Mucosa of descending colon (tissue), 3 donors: ENCODE measurements around the gene ZNF385B. TPM values are rescaled to one million over a fixed set of nuclear protein-coding genes. Genes with fewer than 3 reads are reported as not detected.
A peak's percentile ranks its signal among the peaks of the same experiment; 100 is the strongest.

ENCODE experiments used
- ATAC-seq: fragments of 200-7000 bp; cut with Tn5 transposase; one replicate; pipeline ENCODE4 v1.9.1; 2020; ENCODE audit warnings: mild to moderate bottlenecking, moderate library complexity
- DNase-seq, 3 donors: peaks; one replicate each; pipeline ENCODE4 v3.0.0-alpha.2; 2020
- H3K36me3 ChIP-seq: fragments of 200-600 bp; one replicate; pipeline ENCODE4 v1.8.0; 2021; ENCODE audit warnings: low read depth, mild to moderate bottlenecking
- H3K4me1 ChIP-seq: fragments of 200-600 bp; one replicate; pipeline ENCODE4 v1.8.0; 2021; ENCODE audit warnings: low read depth, mild to moderate bottlenecking
- H3K4me3 ChIP-seq: fragments of 200-600 bp; one replicate; pipeline ENCODE4 v1.8.0; 2021; ENCODE audit warnings: mild to moderate bottlenecking
- H3K9me3 ChIP-seq: fragments of 200-600 bp; one replicate; pipeline ENCODE4 v1.8.0; 2021; ENCODE audit warnings: mild to moderate bottlenecking
- intact Hi-C, 2 donors: fragments of 100-400 bp; cut with DNase I in 1 of 2; cut with micrococcal nuclease in 1 of 2; formaldehyde crosslinking; loops; one replicate each; pipeline versions ENCODE4 v1.11.0 to v1.11.1; 2022; cut with DNase I, micrococcal nuclease
- total RNA-seq, 3 donors: library from RNA; stranded (reverse); fragmentation: NEBNext Ultra II Directional in 2 of 3; extraction: Animal tissue kit (Norgen Biotek cat#: 25700) in 2 of 3; gene quantifications; one replicate each; pipeline versions ENCODE4 v1.2.1 to v1.2.4, GENCODE V29; 2021 to 2023
- TF ChIP-seq, protein P1 (sequence below): fragments of 200-600 bp; IDR thresholded peaks from one replicate; pipeline ENCODE4 v1.8.0; 2022; ENCODE audit warnings: antibody characterized with exemption, mild to moderate bottlenecking
- donor health status: DM: no; HTN: no; CAD: no; lungs with moderate emphysema.
- donor health status: DM: no; HTN: no; CAD: no.
- donor health status: DM: no; HTN: yes; CAD: no.

Gene ZNF385B
- total RNA-seq, 3 donors from 2014 or later = 1.2 to 2.2 (median 1.6) TPM

DNA sequence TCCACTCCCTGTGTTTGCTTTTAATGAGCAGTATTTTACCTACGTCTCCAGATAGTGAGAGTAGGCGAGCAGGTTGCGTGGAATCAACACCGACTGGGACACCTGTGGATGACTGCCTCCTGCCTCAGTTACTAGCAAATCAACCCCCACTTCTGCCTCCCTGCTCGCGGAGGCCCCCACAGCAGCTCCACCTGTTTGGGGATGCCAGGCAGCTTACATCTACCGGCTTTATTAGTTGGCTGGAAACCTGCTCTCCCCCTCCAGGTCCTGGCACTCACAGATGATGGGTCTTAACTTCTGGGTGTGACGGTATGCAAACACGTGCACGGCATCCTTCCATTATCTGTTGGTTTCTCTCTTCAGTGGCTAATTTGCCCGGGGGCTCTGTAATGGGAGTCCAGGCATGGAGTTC lies 432.3 kb downstream of the ZNF385B start:
- ATAC-seq (no peak), DNase-seq (no peak)
- intact Hi-C loops = loop anchor here in 1 of 2 donors (10.0 kb wide), 1 partner anchor 316 kb away; no protein-coding TSS in a partner anchor
- Histone ChIP-seq H3K9me3 (no peaks in the 10 kb centered on the region), H3K36me3 (no peaks in the 10 kb centered on the region), H3K4me3 (no peak overlapping the region), H3K4me1 (no peaks in the 10 kb centered on the region)
- TF ChIP-seq, protein P1, sequence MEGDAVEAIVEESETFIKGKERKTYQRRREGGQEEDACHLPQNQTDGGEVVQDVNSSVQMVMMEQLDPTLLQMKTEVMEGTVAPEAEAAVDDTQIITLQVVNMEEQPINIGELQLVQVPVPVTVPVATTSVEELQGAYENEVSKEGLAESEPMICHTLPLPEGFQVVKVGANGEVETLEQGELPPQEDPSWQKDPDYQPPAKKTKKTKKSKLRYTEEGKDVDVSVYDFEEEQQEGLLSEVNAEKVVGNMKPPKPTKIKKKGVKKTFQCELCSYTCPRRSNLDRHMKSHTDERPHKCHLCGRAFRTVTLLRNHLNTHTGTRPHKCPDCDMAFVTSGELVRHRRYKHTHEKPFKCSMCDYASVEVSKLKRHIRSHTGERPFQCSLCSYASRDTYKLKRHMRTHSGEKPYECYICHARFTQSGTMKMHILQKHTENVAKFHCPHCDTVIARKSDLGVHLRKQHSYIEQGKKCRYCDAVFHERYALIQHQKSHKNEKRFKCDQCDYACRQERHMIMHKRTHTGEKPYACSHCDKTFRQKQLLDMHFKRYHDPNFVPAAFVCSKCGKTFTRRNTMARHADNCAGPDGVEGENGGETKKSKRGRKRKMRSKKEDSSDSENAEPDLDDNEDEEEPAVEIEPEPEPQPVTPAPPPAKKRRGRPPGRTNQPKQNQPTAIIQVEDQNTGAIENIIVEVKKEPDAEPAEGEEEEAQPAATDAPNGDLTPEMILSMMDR = no peak

DNA sequence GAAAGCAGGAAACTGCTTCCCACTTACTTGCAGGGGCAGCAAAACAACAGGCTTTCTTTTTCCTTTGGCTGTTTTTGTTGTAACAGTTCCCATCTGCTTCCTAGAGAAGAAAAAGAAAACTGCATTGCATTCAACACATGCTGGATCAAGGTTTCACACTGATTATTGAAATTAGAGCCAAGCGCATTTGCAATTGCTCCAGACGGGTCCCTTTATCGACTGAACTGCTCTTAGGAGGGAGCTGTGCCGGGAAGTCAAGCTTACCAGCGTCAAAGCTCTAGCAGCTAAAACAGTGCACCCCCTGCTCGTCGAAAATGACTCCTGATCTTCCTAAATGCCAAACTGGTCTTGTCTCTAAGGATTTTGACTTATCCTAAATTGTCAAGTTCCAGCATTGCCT lies 432.8 kb downstream of the ZNF385B start:
- ATAC-seq = no peak
- intact Hi-C loops = loop anchor here in 1 of 2 donors (10.0 kb wide), 1 partner anchor 316 kb away; no protein-coding TSS in a partner anchor
- H3K4me3 ChIP-seq = no peak overlapping the region
- no peaks in the 10 kb centered on the region for H3K9me3 ChIP-seq
- TF ChIP-seq, protein P1 = no peak
- H3K4me1 ChIP-seq = no peaks in the 10 kb centered on the region
- no peaks in the 10 kb centered on the region for H3K36me3 ChIP-seq
- DNase-seq = no peak

- TF ChIP-seq, protein P1 = no peak
- no peaks in the 10 kb centered on the region for H3K4me1 ChIP-seq
- intact Hi-C loops = loop anchor here in 1 of 2 donors (10.0 kb wide), 1 partner anchor 318 kb away; no protein-coding TSS in a partner anchor
Measured at GRCh38 chr2:179427065-179427464, 434.3 kb downstream of the ZNF385B start.

DNA sequence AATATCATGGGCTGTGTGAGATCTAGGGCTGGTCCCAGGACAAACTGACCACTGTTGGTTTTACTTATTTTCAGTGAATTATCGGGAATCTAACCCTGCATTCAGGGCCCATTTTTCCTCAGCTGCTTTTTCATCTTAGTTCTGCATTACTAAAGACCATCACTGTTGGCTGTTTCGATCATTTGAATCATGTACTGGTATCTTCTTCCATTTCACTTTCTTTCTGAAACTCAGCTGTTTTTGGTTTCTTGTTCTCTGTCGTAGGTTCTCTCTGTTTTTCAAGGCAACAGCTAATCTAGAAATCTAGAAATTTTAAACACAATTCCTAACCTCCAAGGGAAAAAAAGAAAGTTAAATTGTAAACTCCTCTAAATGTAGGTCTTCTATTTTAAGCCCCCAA lies 436.8 kb downstream of the ZNF385B start:
- no peak for DNase-seq
- Histone ChIP-seq H3K9me3 (no peaks in the 10 kb centered on the region), H3K4me3 (no peak overlapping the region), H3K4me1 (no peaks in the 10 kb centered on the region), H3K36me3 (no peaks in the 10 kb centered on the region)
- ATAC-seq = no peak
- TF ChIP-seq, protein P1 = no peak
- intact Hi-C loops = loop anchor here in 1 of 2 donors (10.0 kb wide), 1 partner anchor 320 kb away; no protein-coding TSS in a partner anchor

More at GRCh38 chr2:179427065-179427464, 434.3 kb downstream of the ZNF385B start:
- ATAC-seq (no peak), DNase-seq (no peak)
- Histone ChIP-seq H3K4me3 (no peak overlapping the region), H3K36me3 (no peaks in the 10 kb centered on the region), H3K9me3 (no peaks in the 10 kb centered on the region)

DNA sequence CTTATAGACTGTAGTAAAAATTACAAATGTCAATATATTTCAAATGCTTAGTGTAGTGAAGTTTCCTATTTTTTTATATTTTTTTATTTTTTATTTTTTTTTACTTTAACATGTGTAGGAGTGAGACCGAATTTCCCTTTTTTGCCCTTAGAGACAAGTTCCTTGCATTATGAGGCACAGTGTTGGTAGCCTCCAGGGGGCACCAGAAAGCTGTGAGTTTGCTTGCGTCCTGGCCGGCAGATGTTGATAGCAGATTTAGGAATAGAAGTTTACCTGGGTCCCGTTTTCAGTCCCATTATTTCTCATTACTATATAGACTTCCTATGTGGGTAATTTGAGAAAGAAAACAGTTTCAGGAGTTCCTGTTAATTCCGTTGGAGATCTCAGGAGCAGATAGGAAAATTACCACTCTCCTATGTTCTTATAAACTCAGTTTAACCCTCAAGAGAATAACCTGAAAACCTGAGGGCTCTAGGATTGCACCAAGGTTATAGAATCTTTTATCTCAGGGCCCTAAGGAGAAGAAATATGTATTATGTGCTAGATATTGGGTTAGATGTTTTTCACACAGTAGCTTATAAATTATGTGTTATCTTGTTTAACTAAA lies 439.3 kb downstream of the ZNF385B start:
- intact Hi-C loops = loop anchor here in 1 of 2 donors (10.0 kb wide), 1 partner anchor 323 kb away; no protein-coding TSS in a partner anchor
- no peaks in the 10 kb centered on the region for H3K9me3 ChIP-seq
- TF ChIP-seq, protein P1 = peak; percentile 46

More for the DNA sequence above, 439.3 kb downstream of the ZNF385B start:
- DNase-seq (peak in 2 of 3 donors; percentile 75 to 89), ATAC-seq (peak; percentile 55)
- H3K4me3 ChIP-seq = no peak overlapping the region
- H3K4me1 ChIP-seq = no peaks in the 10 kb centered on the region
- H3K36me3 ChIP-seq = no peaks in the 10 kb centered on the region
